ENCODE results near the gene MSI2. TPM values are rescaled to one million over a fixed set of nuclear protein-coding genes. Genes with fewer than 3 reads are reported as not detected.

MSI2 gene
- total and polyA plus RNA-seq, 2 experiments from 2014 or later: 4.3 to 17.9 TPM

- no peaks in the 10 kb centered on the region for H3K79me2 ChIP-seq (ENCODE audit: insufficient read depth)
- no peaks in the 10 kb centered on the region for H3K27me3 ChIP-seq (replicated peaks; ENCODE audit: insufficient read depth)
- H3K4me3 ChIP-seq: no peak overlapping the region
- H3K9me3 ChIP-seq (ENCODE audit: low read depth): no peaks in the 10 kb centered on the region
- no peaks in the 10 kb centered on the region for H3K36me3 ChIP-seq (ENCODE audit: low read depth)
- no peak overlapping the region for H2AFZ ChIP-seq
- no peak overlapping the region for H3K27ac ChIP-seq
- no peak for DNase-seq
- in situ Hi-C loops (cut with MboI): no loop called here
- H3K9me2 ChIP-seq (ENCODE audit: insufficient read depth): no peaks in the 10 kb centered on the region
- no peak for TF ChIP-seq EZH2phosphoT487 (IDR thresholded peaks at IDR 0.05; ENCODE audit: insufficient read depth, low read depth)
- no peak for TF ChIP-seq EZH2 (IDR thresholded peaks at IDR 0.05; ENCODE audit: insufficient read depth, poor library complexity, severe bottlenecking)
- H3F3A ChIP-seq (ENCODE audit: insufficient read depth): no peaks in the 10 kb centered on the region
- H3K4me1 ChIP-seq (ENCODE audit: insufficient read depth): no peaks in the 10 kb centered on the region
- H3K4me2 ChIP-seq (ENCODE audit: unreplicated experiment): no peak overlapping the region
- WGBS, 2 experiments (ENCODE audit: low coverage in 1 of 2, low lambda C conversion rate in 2 of 2, missing lambda C conversion rate in 2 of 2): 74% methylated on average over 7 of the region's 7 CpGs
- no peaks in the 10 kb centered on the region for H4K20me1 ChIP-seq (ENCODE audit: insufficient read depth)
- H3K9ac ChIP-seq: no peak overlapping the region
These were observed 288.6 kb downstream of the MSI2 start for GRCh38 chr17:57544834-57545463.

- Histone ChIP-seq H4K20me1 (ENCODE audit: insufficient read depth) (no peaks in the 10 kb centered on the region), H3K4me3 (no peak overlapping the region), H3F3A (ENCODE audit: insufficient read depth) (no peaks in the 10 kb centered on the region), H3K9me3 (ENCODE audit: low read depth) (no peaks in the 10 kb centered on the region), H2AFZ (no peak overlapping the region), H3K9me2 (ENCODE audit: insufficient read depth) (no peaks in the 10 kb centered on the region), H3K27me3 (replicated peaks; ENCODE audit: insufficient read depth) (no peaks in the 10 kb centered on the region), H3K36me3 (ENCODE audit: low read depth) (no peaks in the 10 kb centered on the region), H3K27ac (no peak overlapping the region), H3K79me2 (ENCODE audit: insufficient read depth) (no peaks in the 10 kb centered on the region), H3K9ac (no peak overlapping the region), H3K4me2 (ENCODE audit: unreplicated experiment) (no peak overlapping the region), H3K4me1 (ENCODE audit: insufficient read depth) (no peaks in the 10 kb centered on the region)
- no peak for TF ChIP-seq EZH2 (IDR thresholded peaks at IDR 0.05; ENCODE audit: insufficient read depth, poor library complexity, severe bottlenecking)
- TF ChIP-seq EZH2phosphoT487 (IDR thresholded peaks at IDR 0.05; ENCODE audit: insufficient read depth, low read depth): no peak
- no peak for DNase-seq
- WGBS, 2 experiments (ENCODE audit: low coverage in 1 of 2, low lambda C conversion rate in 2 of 2, missing lambda C conversion rate in 2 of 2): 90 to 91% methylated on average over 19 of the region's 19 CpGs
- in situ Hi-C loops (cut with MboI): no loop called here
These were observed 289.5 kb downstream of the MSI2 start for GRCh38 chr17:57545731-57546342.

DNA sequence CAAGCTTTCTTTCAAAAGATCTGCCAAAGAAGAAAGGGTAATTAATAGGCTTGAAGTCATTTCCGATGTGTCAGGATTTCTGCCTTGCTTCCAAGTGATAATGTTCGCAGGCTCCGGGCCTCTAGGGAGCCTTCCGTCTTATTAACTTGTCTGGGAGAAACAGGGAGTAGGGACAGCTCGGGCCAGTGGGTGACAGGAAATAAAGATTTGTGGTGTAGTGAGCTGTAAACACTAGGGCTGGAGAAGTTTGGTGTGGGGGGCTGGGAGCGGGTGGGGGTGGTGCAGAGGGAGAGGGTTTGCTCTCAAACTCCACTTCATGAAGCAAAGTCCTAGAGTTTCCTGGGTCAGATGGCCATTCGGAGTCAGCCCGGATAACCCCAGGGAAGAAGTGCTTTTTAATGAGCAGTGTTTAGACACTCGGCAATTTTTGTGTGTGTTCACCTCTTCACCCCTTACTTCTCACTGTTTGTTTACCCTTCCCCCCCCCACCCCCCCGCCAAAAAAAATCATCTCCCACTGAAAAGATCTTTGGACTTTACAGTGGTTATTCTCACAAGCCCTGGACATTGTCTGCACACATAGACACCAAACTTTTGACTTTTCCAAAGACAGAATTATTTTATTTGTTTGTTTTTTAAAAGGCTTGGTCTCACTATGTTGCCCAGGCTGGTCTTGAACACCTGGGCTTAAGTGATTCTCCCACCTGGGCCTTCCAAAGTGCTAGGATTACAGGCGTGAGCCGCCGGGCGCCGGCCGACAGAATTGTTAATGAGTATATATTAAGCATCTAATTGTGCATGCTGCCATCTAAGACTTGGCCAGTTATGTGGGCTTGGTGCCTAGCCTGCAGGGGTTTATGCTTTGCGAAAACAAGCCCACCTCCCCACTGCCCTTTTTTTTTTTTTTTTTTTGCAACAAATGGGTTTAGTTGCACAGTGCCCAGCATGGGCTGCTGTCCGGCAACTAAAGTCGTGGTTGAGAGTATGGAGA lies 292.4 kb downstream of the MSI2 start:
- no peak overlapping the region for H3K27ac ChIP-seq
- H3K9ac ChIP-seq: no peak overlapping the region
- 81 to 84% methylated on average over 14 to 19 of the region's 19 CpGs for WGBS, 2 experiments (ENCODE audit: low coverage in 1 of 2, low lambda C conversion rate in 2 of 2, missing lambda C conversion rate in 2 of 2)
- no peak overlapping the region for H3K4me2 ChIP-seq (ENCODE audit: unreplicated experiment)
- no peaks in the 10 kb centered on the region for H3K27me3 ChIP-seq (replicated peaks; ENCODE audit: insufficient read depth)
- no peak for DNase-seq
- H3K4me3 ChIP-seq: no peak overlapping the region
- no peaks in the 10 kb centered on the region for H3K9me3 ChIP-seq (ENCODE audit: low read depth)
- in situ Hi-C loops (cut with MboI): no loop called here
- H3K4me1 ChIP-seq (ENCODE audit: insufficient read depth): no peaks in the 10 kb centered on the region
- H3K79me2 ChIP-seq (ENCODE audit: insufficient read depth): no peaks in the 10 kb centered on the region
- no peaks in the 10 kb centered on the region for H3K36me3 ChIP-seq (ENCODE audit: low read depth)
- no peaks in the 10 kb centered on the region for H4K20me1 ChIP-seq (ENCODE audit: insufficient read depth)
- no peaks in the 10 kb centered on the region for H3F3A ChIP-seq (ENCODE audit: insufficient read depth)
- no peak for TF ChIP-seq EZH2phosphoT487 (IDR thresholded peaks at IDR 0.05; ENCODE audit: insufficient read depth, low read depth)
- TF ChIP-seq EZH2 (IDR thresholded peaks at IDR 0.05; ENCODE audit: insufficient read depth, poor library complexity, severe bottlenecking): no peak
- no peaks in the 10 kb centered on the region for H3K9me2 ChIP-seq (ENCODE audit: insufficient read depth)
- H2AFZ ChIP-seq: no peak overlapping the region

DNA sequence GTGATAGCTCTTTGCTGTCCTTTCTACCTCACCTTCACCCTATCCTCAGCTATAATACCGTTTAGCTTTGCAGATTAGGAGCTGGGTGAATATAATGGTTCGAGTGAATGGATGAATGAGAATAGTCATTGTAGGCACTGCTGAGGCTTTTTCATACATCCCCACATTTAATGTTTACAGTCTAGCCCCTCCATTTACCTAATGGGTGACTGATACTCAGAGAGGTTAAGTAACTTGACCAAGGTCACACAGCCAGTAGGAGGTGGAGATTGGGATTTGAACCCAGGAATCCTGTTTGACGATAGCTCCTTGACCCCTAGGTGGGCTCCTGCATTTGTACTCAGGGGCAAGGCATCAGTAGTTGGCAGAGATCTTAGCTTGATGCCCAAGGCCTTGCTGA lies 293.1 kb downstream of the MSI2 start:
- in situ Hi-C loops (cut with MboI): no loop called here
- no peak overlapping the region for H3K9ac ChIP-seq
- TF ChIP-seq EZH2 (IDR thresholded peaks at IDR 0.05; ENCODE audit: insufficient read depth, poor library complexity, severe bottlenecking): no peak
- no peak for TF ChIP-seq EZH2phosphoT487 (IDR thresholded peaks at IDR 0.05; ENCODE audit: insufficient read depth, low read depth)
- no peaks in the 10 kb centered on the region for H3K9me3 ChIP-seq (ENCODE audit: low read depth)
- no peaks in the 10 kb centered on the region for H3K79me2 ChIP-seq (ENCODE audit: insufficient read depth)
- DNase-seq: no peak
- H3F3A ChIP-seq (ENCODE audit: insufficient read depth): no peaks in the 10 kb centered on the region
- H3K27me3 ChIP-seq (replicated peaks; ENCODE audit: insufficient read depth): no peaks in the 10 kb centered on the region
- no peaks in the 10 kb centered on the region for H3K9me2 ChIP-seq (ENCODE audit: insufficient read depth)
- H3K36me3 ChIP-seq (ENCODE audit: low read depth): no peaks in the 10 kb centered on the region
- H3K4me2 ChIP-seq (ENCODE audit: unreplicated experiment): no peak overlapping the region
- H2AFZ ChIP-seq: no peak overlapping the region
- no peaks in the 10 kb centered on the region for H4K20me1 ChIP-seq (ENCODE audit: insufficient read depth)
- no peak overlapping the region for H3K4me3 ChIP-seq
- no peak overlapping the region for H3K27ac ChIP-seq
- 85 to 89% methylated on average over 3 of the region's 3 CpGs for WGBS, 2 experiments (ENCODE audit: low coverage in 1 of 2, low lambda C conversion rate in 2 of 2, missing lambda C conversion rate in 2 of 2)
- no peaks in the 10 kb centered on the region for H3K4me1 ChIP-seq (ENCODE audit: insufficient read depth)

All from GM23248 (cell line).